SU-DHL-6 (cell line): ENCODE measurements around the gene LMX1A.

Experiments
- H2AFZ ChIP-seq: fragments of 200-600 bp; sonication (generic); 2 replicates; pipeline ENCODE4 v1.6.1; 2014; ENCODE audit warnings: low read depth, mild to moderate bottlenecking, moderate library complexity, mixed read lengths, antibody characterized with exemption, low read length; ENCODE audit not compliant: severe bottlenecking
- H3F3A ChIP-seq: fragments of 200-600 bp; shearing (Covaris generic); 2 replicates; pipeline ENCODE4 v1.6.0; 2016; ENCODE audit warnings: antibody characterized with exemption, mild to moderate bottlenecking; ENCODE audit not compliant: insufficient read depth
- H3K27ac ChIP-seq: fragments of 200-600 bp; sonication (generic); 2 replicates; pipeline ENCODE4 v1.5.1; 2016; ENCODE audit warnings: low read depth, mild to moderate bottlenecking, low read length, moderate library complexity, mixed read lengths
- H3K27me3 ChIP-seq: fragments of 200-600 bp; sonication (generic), shearing (Covaris generic); 2 replicates; pipeline ENCODE4 v1.6.0; 2014; ENCODE audit warnings: mild to moderate bottlenecking, low read length
- H3K36me3 ChIP-seq: fragments of 200-600 bp; sonication (generic); 2 replicates; pipeline ENCODE4 v1.6.1; 2014; ENCODE audit warnings: mild to moderate bottlenecking, low read length, mixed read lengths
- H3K4me2 ChIP-seq: fragments of 300-600, 200-600 bp; shearing (Covaris generic), sonication (generic); 2 replicates; pipeline ENCODE4 v1.6.0; 2014; ENCODE audit warnings: low read length, low read depth, mild to moderate bottlenecking; ENCODE audit not compliant: poor library complexity, severe bottlenecking
- H3K4me3 ChIP-seq: fragments of 200-600 bp; sonication (generic); 2 replicates; pipeline ENCODE4 v1.5.1; 2014; ENCODE audit warnings: antibody characterized with exemption, low read length, mild to moderate bottlenecking, mixed read lengths; ENCODE audit not compliant: insufficient read depth, poor library complexity, severe bottlenecking
- H3K79me2 ChIP-seq: fragments of 200-600 bp; sonication (generic); 2 replicates; pipeline ENCODE4 v1.6.1; 2014; ENCODE audit warnings: mild to moderate bottlenecking, low read length, moderate library complexity; ENCODE audit not compliant: insufficient read depth
- H3K9ac ChIP-seq: fragments of 200-600 bp; sonication (generic); 2 replicates; pipeline ENCODE4 v1.7.0; 2014; ENCODE audit warnings: mild to moderate bottlenecking, low read length
- H3K9me2 ChIP-seq: fragments of 200-600 bp; sonication (generic); replicated peaks from 2 replicates; pipeline ENCODE4 v1.6.1; 2014; ENCODE audit warnings: low read length; ENCODE audit not compliant: insufficient read depth
- H3K9me3 ChIP-seq: fragments of 200-600 bp; sonication (generic); 2 replicates; pipeline ENCODE4 v1.6.1; 2014; ENCODE audit warnings: low read length, mixed read lengths; ENCODE audit not compliant: insufficient read depth
- H4K20me1 ChIP-seq: fragments of 200-600 bp; sonication (generic); 2 replicates; pipeline ENCODE4 v1.6.1; 2014; ENCODE audit warnings: low read depth, mild to moderate bottlenecking, antibody characterized with exemption, low read length, moderate library complexity, mixed read lengths
- CTCF ChIP-seq: fragments of 200-600 bp; sonication (generic); IDR thresholded peaks from one replicate; pipeline ENCODE4 v1.5.1; 2017; ENCODE audit warnings: antibody characterized with exemption, mild to moderate bottlenecking, low read length, moderate library complexity; ENCODE audit not compliant: insufficient read depth, poor library complexity, severe bottlenecking
- EZH2phosphoT487 ChIP-seq: fragments of 200-600 bp; sonication (generic), shearing (Covaris generic); conservative IDR thresholded peaks from 2 replicates; pipeline ENCODE4 v1.6.1; 2018; ENCODE audit warnings: mild to moderate bottlenecking, antibody characterized with exemption, low read length, moderate library complexity, mixed read lengths

Gene LMX1A

GRCh38 chr1:165174491-165174890 lies 182.0 kb downstream of the LMX1A start:
- Histone ChIP-seq H2AFZ (no peak overlapping the region), H3K4me3 (no peak overlapping the region), H3K9me2 (no peaks in the 10 kb centered on the region), H3K79me2 (no peaks in the 10 kb centered on the region), H3F3A (no peaks in the 10 kb centered on the region), H3K4me2 (no peak overlapping the region), H4K20me1 (no peaks in the 10 kb centered on the region), H3K27ac (no peak overlapping the region), H3K9me3 (no peaks in the 10 kb centered on the region), H3K9ac (no peak overlapping the region), H3K27me3 (no peaks in the 10 kb centered on the region), H3K36me3 (no peaks in the 10 kb centered on the region)
- no peak for TF ChIP-seq EZH2phosphoT487
- no peak for TF ChIP-seq CTCF

- Histone ChIP-seq H2AFZ (no peak overlapping the region), H4K20me1 (no peaks in the 10 kb centered on the region), H3F3A (no peaks in the 10 kb centered on the region), H3K36me3 (no peaks in the 10 kb centered on the region), H3K27me3 (no peaks in the 10 kb centered on the region), H3K9me2 (no peaks in the 10 kb centered on the region), H3K27ac (no peak overlapping the region), H3K9me3 (no peaks in the 10 kb centered on the region), H3K4me2 (no peak overlapping the region), H3K4me3 (no peak overlapping the region), H3K9ac (no peak overlapping the region), H3K79me2 (no peaks in the 10 kb centered on the region)
- no peak for TF ChIP-seq CTCF
- TF ChIP-seq EZH2phosphoT487, result no peak
These were observed 182.7 kb downstream of the LMX1A start for GRCh38 chr1:165173818-165174217.

- Histone ChIP-seq H3K4me3 (no peak overlapping the region), H4K20me1 (no peaks in the 10 kb centered on the region), H3K36me3 (no peaks in the 10 kb centered on the region), H3K27ac (no peak overlapping the region), H3K4me2 (no peak overlapping the region), H2AFZ (no peak overlapping the region), H3K9me2 (no peaks in the 10 kb centered on the region), H3K9me3 (no peaks in the 10 kb centered on the region), H3K9ac (no peak overlapping the region), H3K79me2 (no peaks in the 10 kb centered on the region), H3K27me3 (no peaks in the 10 kb centered on the region), H3F3A (no peaks in the 10 kb centered on the region)
- no peak for TF ChIP-seq EZH2phosphoT487
- TF ChIP-seq CTCF, result no peak
These were observed 183.1 kb downstream of the LMX1A start for GRCh38 chr1:165173409-165173808.

GRCh38 chr1:165172666-165173065 lies 183.8 kb downstream of the LMX1A start:
- H3F3A ChIP-seq, result no peaks in the 10 kb centered on the region
- no peak overlapping the region for H3K9ac ChIP-seq
- no peaks in the 10 kb centered on the region for H3K27me3 ChIP-seq
- H4K20me1 ChIP-seq, result no peaks in the 10 kb centered on the region
- H3K9me3 ChIP-seq, result no peaks in the 10 kb centered on the region
- H3K4me2 ChIP-seq, result no peak overlapping the region
- H3K36me3 ChIP-seq, result no peaks in the 10 kb centered on the region
- no peak overlapping the region for H3K27ac ChIP-seq
- TF ChIP-seq EZH2phosphoT487 (no peak), CTCF (no peak)
- no peaks in the 10 kb centered on the region for H3K9me2 ChIP-seq
- no peak overlapping the region for H2AFZ ChIP-seq
- no peak overlapping the region for H3K4me3 ChIP-seq
- H3K79me2 ChIP-seq, result no peaks in the 10 kb centered on the region
